Heart left ventricle (tissue), 13 donors: ENCODE data around the gene CLNK.

Experiments used
- POLR2A ChIP-seq, 2 donors: fragments of 450-650 bp; IDR thresholded peaks; one replicate each; pipeline ENCODE4 v1.6.1; 2017; ENCODE audit warnings: antibody characterized with exemption in 2 of 2, mild to moderate bottlenecking in 2 of 2, moderate library complexity in 2 of 2
- TF ChIP-seq, protein P1 (sequence below), 12 donors: fragments of 200-600 bp; sonication (generic) in 4 of 12; IDR thresholded peaks; one replicate each; pipeline versions ENCODE4 v1.5.0 to v1.8.0; 2018 to 2022; ENCODE audit warnings: antibody characterized with exemption in 12 of 12, mild to moderate bottlenecking in 5 of 12
- donor health status: ischemic (EF 13 %, LVEDD 7.1; RV severe dilation, severe dysfunction).
- donor health status: DM: no; HTN: yes; CAD: no.
- donor health status: DM: no; HTN: no; CAD: no.
- donor health status: ischemic (EF 25% LVEDD 6.9; RV normal size, moderate dysfunction).
- donor health status: ischemic (EF 25% LVEDD 5.7; RV mildly dilated, moderate dysfunction).
- donor health status: ischemic (EF 35%, LVEDD 5.7; RV mildly dilated, moderate dysfunction).
- donor health status: nonischemic (EF 11% LVEDD 7.7; RV severe dilation, severe dysfunction).
- donor health status: DM: yes; HTN: yes; CAD: no.
- donor health status: PGD.
- donor health status: ischemic (EF 29% LVEDD 5.4; RV normal size, mild dysfunction).
- donor health status: nonischemic (EF 23%, LVEDD 6.1; RV moderate dilation, normal function).

- TF ChIP-seq, protein P1, sequence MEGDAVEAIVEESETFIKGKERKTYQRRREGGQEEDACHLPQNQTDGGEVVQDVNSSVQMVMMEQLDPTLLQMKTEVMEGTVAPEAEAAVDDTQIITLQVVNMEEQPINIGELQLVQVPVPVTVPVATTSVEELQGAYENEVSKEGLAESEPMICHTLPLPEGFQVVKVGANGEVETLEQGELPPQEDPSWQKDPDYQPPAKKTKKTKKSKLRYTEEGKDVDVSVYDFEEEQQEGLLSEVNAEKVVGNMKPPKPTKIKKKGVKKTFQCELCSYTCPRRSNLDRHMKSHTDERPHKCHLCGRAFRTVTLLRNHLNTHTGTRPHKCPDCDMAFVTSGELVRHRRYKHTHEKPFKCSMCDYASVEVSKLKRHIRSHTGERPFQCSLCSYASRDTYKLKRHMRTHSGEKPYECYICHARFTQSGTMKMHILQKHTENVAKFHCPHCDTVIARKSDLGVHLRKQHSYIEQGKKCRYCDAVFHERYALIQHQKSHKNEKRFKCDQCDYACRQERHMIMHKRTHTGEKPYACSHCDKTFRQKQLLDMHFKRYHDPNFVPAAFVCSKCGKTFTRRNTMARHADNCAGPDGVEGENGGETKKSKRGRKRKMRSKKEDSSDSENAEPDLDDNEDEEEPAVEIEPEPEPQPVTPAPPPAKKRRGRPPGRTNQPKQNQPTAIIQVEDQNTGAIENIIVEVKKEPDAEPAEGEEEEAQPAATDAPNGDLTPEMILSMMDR (IDR thresholded peaks at IDR 0.05), result no peak
- no peak for TF ChIP-seq POLR2A (IDR thresholded peaks at IDR 0.05)
Measured at GRCh38 chr4:10662937-10663336, 21.6 kb downstream of the CLNK start.
